ENCODE results near the gene CCDC127.

GRCh38 chr5:171801-172331 is 46.1 kb downstream of the CCDC127 start:
- TF ChIP-seq POLR2A (IDR thresholded peaks at IDR 0.05): no peak
- TF ChIP-seq, protein P1, sequence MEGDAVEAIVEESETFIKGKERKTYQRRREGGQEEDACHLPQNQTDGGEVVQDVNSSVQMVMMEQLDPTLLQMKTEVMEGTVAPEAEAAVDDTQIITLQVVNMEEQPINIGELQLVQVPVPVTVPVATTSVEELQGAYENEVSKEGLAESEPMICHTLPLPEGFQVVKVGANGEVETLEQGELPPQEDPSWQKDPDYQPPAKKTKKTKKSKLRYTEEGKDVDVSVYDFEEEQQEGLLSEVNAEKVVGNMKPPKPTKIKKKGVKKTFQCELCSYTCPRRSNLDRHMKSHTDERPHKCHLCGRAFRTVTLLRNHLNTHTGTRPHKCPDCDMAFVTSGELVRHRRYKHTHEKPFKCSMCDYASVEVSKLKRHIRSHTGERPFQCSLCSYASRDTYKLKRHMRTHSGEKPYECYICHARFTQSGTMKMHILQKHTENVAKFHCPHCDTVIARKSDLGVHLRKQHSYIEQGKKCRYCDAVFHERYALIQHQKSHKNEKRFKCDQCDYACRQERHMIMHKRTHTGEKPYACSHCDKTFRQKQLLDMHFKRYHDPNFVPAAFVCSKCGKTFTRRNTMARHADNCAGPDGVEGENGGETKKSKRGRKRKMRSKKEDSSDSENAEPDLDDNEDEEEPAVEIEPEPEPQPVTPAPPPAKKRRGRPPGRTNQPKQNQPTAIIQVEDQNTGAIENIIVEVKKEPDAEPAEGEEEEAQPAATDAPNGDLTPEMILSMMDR (IDR thresholded peaks at IDR 0.05): no peak
